ENCODE results near the gene ADO.
A peak's percentile ranks its signal among the peaks of the same experiment; 100 is the strongest.

ADO gene

DNA sequence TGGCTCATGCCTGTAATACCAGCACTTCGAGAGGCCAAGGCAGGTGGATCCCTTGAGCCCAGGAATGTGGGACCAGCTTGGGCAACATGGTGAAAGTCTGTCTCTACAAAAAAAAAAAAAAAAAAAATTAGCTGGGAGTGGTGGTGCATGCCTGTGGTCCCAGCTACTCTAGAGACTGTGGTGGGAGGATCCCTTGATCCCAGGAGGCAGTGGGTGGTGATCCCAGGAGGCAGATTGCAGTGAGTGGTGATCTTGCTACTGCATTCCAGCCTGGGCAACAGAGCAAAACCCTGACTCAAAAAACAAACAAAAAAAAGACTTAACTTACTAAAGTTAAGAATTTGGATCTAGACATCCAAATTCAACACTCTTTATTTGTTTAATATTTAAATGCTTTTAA is 10.2 kb upstream of the ADO start:
- DNase-seq = no peak

DNA sequence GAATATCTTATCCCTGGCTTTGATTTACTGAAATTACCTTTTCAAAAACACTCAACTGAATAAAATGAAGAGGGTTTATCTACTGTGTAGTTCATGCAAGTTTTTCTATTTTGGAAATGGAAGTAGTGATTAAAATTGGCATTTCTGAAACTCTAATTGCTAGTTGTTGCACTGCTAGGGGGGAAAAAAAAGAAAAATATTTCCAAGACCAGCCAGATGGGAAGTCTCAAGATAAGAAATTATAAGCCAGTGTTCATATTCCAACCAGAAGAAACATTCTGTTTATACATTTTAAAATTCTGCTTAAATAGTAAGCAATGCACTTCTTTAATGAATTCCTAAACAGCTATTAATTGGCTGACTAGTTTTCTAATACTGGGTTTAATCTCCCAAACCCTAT is 9.4 kb upstream of the ADO start:
- no peak for DNase-seq

DNA sequence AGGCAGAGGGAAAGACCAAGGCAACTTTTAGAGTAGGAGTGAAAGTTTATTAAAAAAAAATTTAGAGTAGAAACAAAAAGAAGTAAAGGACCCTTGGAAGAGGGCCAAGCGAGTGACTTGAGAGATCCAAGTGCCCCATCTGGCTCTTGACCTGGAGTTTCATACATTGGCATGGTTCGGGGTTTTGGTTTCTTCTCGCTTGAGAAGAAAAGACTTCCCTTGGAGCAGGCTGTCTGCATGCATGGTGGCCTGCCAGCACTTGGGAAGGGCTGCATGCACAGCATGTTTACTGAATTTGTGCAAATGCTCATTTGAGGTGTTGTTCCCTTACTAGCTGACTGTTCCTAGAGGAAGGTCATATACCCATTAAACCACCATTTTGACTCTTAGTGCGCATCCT is 8.8 kb upstream of the ADO start:
- no peak for DNase-seq

DNA sequence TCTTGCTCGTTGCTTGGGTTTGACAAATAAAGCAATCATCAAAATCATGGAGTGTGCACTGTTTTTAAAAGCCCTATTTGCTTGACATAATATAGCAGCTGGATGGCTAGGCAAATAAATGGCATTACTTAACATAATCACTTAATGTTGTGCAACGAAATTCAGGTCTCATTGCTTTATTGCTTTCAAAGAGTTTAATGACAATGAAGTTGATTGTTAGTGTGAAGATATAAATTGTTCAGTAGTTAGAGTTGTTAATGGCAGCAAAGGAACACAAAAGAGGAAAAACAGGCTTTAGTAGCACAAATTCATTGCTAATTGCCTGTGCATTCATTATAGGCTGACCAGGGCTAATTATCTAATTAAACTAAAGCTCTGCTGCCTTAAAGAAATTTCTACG is 7.6 kb upstream of the ADO start:
- peak; percentile 25 to 28 for DNase-seq

DNA sequence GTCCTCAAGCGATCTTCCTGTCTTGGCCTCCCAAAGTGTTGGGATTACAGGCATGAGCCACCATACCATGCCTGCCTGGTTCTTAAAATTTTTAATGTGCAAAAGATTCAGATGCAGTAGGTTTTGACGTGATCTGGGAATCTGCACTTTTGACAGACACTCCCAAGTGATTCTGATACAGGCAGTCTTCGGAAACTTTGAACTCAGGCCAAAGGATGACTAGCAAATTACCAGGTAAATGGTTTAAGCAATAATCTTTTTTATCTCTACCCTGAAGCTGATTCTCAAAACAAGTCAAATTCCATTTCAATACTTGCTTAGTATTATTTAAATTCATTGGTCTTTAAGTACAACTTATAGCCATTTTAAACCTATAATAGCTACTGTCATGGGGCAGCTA is 2.6 kb upstream of the ADO start:
- DNase-seq = no peak

DNA sequence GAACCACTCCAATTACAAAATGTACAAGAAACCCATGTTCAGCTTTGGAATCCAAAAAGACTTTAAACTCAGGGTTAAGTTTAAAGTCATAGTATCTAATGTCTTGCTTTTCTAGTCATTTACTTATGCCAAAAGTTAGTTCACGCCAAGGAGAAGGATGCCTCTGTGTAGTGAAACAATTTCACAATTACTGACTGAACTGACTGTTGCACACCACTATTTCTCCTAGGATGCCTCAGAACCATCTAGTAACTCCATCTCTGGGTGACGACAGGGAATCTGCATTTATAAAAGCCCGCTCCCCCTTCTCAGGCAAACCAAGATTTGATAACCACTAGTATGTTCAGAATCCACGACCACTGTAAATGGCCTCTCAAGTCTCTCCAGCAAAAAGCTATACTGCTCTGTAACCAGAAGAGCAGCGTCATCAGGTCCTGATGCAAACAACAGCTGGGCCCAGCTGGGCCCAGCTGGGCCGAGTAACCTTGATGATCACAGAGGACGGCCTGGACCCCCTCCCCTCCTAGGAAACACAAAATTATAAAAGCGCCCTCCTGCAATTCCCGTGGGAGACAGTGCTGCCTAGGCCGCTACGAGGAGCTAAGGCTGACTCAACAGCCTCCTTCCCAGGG is 680 bp upstream of the ADO start:
- DNase-seq = no peak

DNA sequence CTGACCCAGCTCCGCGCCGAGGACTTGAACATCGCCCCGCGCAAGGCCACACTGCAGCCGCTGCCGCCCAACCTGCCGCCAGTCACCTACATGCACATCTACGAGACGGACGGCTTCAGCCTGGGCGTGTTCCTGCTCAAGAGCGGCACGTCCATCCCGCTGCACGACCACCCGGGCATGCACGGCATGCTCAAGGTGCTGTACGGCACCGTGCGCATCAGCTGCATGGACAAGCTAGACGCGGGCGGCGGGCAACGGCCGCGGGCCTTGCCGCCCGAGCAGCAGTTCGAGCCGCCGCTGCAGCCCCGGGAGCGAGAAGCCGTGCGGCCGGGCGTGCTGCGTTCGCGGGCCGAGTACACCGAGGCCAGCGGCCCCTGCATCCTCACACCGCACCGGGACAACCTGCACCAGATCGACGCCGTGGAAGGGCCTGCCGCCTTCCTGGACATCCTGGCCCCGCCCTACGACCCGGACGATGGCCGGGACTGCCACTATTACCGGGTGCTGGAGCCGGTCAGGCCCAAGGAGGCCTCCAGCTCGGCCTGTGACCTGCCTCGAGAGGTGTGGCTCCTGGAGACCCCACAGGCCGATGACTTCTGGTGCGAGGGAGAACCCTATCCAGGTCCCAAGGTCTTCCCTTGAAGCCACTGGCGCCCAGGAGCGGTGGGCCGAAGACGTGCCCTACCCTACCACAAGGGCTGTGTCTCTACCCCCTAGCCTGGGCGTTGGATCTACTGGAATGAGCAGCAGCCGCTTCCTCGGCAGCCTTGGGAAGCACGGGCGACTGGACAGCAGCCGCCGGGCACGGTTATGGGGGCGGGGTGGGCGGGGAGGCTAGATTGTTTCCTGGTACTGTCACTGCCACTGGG is 945 bp downstream of the ADO start:
- DNase-seq = peak in 1 of 2 experiments; percentile 69

DNA sequence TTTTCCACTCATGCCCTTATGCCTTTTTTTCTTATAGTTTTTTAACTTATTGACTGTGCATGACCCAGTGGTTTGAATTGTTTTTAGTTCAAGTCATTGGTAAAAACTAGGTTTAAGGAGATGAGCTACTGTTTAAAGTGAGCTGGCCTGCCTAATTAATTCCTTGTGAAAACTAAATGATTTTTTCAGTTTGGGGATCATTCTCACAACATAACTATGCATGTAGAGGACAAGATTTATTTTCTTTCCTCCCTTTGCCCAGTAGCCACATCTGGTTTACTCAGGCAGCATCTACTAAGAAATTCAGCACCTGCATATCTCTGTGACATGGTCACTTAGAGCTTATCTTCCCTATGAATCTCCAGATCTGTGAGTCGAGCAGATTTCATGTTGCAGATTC is 1.7 kb downstream of the ADO start:
- no peak for DNase-seq

DNA sequence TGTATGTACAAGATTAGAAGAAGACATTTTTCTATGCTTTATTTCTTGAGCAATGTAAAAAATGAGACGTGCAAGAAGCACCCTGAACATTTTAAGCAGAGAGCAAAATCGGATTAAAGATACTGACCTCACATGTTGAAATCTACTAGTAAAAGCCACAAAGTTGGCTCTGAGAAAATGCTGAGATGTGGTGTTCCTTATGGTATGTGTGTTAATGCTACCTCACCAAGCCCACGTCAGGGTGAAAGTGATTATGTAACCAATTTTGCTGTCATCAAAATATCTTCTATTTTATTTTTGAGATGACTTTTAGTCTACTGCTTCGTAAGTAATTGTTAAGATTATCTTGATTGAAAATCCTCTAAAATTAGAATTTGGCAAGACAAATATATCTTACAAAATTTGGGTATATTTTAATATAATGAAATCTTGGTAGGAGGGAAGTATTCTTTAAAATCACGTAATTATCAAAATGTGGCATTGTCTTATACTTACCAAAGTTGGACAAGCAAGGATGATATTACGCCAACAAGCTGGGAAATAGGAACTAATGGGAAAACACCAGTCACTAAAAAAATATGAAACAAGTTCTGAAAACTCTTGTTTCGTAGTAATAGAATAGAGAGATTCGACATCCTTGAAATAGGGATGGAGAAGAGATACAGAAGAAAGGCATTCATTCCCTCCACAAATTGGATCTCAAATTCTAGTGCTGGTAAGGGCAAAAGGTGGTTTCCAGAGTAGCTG is 5.8 kb downstream of the ADO start:
- no peak for DNase-seq

DNA sequence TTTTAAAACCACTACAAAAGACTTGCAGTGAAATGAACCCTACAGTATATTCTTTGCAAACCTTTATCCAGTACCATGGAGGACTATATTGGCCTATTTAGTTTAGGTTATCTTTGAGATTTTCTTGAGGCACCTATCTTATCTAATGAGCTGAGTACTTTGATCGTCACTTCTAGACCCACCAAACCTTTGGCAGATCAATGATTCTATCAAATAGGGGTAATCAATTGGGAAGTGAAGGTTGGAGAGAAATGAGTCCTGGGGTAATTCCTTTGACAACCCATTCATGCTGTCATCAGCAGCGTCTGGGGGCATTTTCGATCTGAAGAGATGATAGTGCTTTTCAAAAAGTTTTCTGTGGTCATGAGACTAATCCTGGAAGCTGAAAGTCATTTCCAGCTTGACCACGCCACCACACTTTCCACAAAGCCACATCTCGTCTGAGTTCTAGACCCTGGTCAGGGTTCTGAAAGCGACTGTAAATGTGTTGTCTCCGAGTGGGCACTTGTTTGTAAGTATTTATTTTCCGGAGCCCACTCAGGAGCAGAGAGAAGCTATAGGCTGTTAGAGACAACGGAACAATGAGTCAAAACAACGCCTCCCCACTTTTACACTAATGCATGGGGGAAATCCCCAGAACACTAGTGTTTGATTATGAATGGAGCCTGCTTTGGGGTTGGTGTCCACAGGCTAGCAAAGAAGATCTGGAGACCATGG is 6.8 kb downstream of the ADO start:
- no peak for DNase-seq

DNA sequence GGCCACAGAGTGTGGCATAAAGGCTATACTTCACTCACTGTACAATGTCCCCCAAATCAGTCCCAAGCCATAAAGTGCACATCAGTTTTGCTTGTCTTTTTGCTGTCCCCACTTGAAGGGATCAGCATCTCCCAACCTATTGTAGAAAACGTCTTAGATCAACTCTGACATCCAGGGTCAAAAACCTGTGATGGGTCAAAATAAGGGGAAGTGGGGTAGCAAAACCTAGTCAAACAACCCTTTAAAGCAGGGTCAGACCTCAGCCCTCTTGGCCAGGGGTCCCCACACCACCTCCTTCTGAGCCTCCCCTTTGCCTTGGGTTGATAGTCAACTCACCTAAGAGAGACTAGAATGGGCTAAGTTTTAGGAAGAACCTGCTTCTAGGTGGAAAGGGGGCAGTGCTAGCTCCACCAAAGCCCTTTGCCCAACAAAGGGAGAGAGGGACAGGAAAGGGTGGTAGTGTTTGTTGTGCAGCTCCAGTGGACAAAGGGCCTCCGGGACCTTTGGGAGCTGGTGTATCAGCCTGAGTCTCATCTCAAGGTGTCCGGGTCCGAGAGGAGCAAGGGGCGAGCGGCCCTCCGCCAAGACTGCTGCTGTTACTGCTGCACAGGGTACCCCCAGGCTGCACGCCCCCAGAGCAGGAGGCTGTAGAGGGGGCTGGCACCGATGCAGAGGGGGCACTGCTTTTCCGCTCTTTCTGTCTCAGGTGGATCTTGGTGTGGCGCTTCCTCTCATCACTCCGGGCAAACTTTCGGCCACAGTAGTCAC is 8.3 kb downstream of the ADO start:
- DNase-seq = no peak

DNA sequence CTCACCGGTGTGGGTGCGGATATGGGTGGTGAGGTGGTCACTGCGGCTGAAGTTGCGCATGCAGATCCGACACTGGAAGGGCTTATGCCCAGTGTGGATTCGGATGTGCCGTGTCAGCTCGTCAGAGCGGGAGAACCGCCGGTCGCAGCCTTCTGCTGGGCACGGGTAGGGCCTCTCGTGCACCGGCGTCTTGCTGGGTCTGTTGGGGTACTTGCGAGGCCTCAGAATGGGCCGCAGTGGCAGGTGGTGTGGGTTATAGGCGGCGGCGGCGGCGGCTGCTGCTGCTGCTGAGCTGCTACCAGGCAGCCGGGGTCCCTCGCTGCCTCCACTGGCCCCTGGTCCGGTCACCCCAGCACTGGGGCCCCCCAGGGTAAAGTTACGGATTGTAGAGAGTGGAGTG is 8.9 kb downstream of the ADO start:
- no peak for DNase-seq

DNA sequence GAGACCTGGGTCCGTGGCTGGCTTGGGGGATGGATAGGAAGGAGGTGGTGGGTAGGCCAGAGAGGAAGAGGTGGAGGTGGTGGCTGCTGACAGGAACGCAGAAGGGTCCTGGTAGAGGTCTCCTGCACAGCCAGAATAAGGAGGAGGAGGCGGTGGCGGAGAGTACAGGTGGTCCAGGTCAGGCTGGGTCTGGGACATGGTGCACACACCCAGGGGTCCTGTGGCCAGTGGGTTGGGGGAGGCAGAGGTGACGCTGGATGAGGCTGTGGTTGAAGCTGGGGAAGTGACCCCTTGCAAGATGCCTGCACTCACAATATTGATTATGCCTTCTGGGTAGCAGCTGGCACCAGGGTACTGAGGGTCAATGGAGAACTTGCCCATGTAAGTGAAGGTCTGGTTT is 9.5 kb downstream of the ADO start:
- no peak for DNase-seq

DNA sequence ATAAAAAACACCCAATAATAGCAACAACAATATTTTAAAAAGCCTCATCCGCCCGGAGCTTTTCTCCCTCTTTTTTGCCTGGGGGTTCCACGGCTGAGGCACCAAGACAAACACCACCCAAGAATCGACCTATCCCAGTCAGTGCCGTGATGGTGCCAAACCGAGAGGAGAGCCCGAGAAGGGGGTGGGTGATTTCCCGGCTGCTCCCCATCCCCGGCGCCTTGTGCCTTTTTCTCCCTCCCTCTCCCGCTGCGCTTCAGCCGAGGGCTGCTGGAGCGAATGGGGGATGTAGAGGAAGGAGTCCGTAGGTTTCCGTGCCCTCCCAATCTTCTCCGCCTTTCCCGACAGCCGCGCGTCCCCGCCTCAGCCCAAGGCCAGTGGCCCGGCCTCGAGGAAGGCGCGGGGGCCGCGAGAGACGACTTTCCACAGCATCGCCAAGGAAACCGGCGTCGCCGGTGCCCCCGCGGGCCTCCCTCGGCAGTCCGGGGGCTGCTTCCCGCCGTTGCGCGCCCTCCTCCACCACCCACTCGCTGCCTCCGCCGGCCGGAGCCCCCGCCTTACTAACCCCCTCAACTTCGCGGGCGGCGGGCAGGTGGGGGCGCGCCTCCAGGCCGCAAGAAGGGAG is 10.3 kb downstream of the ADO start:
- no peak for DNase-seq

DNA sequence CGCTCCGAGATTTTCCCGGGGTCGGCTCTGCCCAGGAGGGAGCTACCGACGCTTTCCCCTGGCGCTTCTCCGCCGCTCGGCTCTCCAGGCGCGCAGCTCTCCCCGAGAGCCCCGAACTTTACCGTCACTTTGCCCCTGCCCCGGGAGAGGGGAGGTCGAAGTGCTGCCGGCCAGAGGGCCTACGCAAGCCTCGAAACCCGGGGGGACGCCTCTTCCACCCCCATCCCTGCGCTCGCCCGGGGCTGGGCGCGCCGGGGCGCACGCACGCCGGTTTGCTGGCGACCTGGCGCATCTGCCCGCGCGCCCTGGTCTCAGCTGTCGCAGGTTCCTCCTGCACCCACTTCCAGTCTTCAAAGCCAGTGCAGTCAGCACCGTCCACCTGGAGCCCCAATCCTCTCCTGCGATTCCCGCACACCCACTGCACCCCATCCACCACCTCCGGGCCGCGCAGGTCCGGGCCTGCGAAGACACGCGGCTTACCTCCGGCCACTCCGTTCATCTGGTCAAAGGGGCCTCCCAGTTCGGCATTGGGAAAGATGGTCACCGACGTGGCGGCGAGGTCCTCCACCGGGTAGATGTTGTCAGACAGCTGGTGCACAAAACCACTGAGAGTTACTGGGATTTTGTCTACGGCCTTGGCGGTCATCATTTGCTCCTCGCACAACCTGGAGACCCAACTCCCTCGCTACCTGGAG is 11.0 kb downstream of the ADO start:
- DNase-seq = no peak

DNA sequence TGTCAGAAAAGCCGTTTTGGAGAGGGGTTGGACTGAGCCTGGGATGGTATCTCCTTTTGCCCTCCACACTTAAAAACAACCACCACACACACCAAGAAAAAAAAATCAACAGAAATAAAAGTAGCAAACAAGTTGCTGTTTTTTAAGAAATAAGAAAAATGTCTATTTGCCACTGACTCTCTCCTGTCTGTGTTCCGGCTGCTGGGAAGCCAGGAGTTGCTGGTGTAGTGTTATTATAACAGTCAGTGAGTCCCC is 11.5 kb downstream of the ADO start:
- DNase-seq = no peak

DNA sequence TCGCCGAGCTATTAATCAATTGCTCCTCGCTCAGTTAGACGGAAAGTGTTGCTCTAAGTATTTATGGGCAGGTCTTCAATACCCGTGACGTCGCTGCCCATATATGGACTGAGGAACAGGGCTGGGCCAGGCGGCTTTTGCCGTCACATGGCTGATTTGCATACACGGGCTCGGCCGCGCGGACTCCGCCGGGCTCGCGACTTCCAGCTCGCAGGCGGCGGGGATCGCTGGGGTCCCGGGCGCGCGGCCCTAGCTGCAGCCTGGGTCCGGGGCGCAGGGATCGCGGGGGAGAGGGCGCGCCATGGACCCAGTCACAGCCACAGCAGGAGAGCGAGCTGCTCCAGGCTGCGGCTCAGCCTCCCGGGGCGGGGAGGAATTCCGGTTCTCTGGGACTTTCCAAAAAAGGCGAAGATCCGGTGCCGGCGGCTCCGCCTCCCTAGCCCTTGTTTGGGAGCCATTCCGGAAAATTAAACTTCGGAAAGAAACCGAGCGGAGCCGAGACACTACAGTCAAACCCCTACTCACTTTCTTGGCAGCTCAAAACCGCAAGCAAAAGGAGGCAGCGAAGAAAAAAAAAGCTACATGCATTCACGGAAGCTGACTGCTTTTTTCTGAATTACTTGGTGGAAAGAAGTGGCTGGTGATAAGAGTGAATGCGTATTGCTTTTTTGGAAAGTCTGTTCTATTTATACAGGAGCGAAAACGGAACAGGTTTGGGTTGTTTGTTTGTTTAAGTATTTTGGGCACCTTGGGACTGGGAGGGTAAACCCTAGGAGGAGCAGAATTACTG is 12.0 kb downstream of the ADO start, which contains the start of gene EGR2:
Gene EGR2 (minus strand): TSS at position 36 of the 790 bp plus-strand sequence. CDS start 337 bp downstream, outside the sequence.
- peak; percentile 57 to 94 for DNase-seq

DNA sequence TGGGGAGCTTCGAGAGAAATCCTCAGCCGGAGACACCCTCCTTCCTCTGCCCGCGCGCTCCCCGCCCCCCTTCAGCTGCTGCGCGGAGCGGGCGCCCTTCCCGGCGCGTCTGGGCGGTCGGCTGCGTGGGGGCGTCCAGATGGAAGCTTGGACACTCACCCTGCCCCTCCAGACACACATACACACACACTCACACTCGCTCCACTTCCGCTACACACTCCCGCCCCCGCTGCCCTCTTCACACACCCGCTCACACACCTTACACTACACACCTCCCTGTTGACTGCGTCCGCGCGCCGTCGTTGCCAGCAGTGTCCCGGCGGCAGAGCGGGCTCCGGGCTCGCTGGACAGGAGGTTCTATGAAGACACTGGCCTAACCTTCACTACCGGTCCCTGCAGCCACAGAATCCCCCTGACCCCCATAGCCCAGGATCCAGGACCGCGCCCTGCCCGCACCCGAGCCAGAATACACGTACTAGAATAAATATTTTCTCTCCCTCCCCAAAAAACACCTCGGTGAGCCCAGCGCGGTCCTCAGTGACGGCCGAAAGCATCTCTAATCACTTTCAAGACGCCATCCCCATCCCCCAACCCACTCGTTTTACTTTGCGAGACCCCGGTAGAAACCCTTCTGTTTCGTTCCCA is 12.7 kb downstream of the ADO start:
- DNase-seq = peak in 1 of 2 experiments; percentile 26

DNA sequence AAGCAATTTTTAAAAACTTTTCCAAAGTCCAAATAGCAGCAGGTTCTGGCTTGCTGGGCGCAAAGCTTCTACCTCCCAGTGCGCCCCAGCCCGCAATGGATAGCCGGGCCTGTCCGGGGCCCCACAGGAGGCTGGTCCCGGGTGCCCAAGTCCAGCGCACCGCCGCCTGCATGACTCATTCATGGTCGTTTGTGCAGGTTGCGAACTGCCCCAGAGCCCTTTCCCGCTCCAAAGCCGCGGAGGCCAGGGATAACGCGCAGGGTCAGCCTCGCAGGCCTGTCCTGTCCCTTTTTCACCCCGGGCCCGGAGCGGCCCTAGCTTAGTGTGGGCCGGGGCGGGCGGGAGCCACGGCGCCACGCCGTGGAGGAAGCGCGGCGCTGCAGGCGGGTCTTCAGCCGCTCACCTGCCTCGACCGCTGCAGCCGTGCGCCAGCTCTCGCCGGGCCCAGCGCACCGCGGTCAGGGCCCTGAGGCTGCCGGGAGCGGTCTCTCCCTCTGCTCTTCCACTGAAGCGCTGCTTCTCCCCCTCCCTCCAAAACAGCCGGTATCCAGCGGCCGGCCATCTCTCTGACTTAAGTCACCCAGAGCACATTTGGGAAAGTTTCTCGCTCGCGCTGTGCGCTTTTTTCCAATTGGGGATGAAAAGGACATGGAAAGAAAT is 13.4 kb downstream of the ADO start:
- peak; percentile 19 to 84 for DNase-seq

Data from NCI-H526 (cell line).